ENCODE results near the gene ATP2B3. TPM values are rescaled to one million over a fixed set of nuclear protein-coding genes. Genes with fewer than 3 reads are reported as not detected.

The ATP2B3 gene
- total RNA-seq, 2 donors from 2014 or later, result not detected

GRCh38 chrX:153507484-153508178 is 9.8 kb upstream of the ATP2B3 start:
- intact Hi-C loops (cut with DNase I), result loop anchor here (10.0 kb wide), 1 partner anchor 473 kb away; no protein-coding TSS in a partner anchor

GRCh38 chrX:153509592-153509991 is 7.8 kb upstream of the ATP2B3 start:
- H3K36me3 ChIP-seq (replicated peaks in 1 of 2; ENCODE audit: insufficient read depth in 1 of 2, low read depth in 2 of 2), result no peaks in the 10 kb centered on the region
- 82% methylated on average over 10 of the region's 14 CpGs; no CpG with 5 or more reads in 1 of the 2 donors for WGBS, 2 donors
- no peak overlapping the region for H3K4me3 ChIP-seq
- H3K27ac ChIP-seq, result no peak overlapping the region
- no peaks in the 10 kb centered on the region for H3K9me3 ChIP-seq
- no peaks in the 10 kb centered on the region for H3K4me1 ChIP-seq
- H3K27me3 ChIP-seq, result no peaks in the 10 kb centered on the region
- intact Hi-C loops (cut with DNase I), result loop anchor here (10.0 kb wide), 1 partner anchor 475 kb away; no protein-coding TSS in a partner anchor
- no peak for DNase-seq
- TF ChIP-seq POLR2A (IDR thresholded peaks at IDR 0.05) (no peak), CTCF (IDR thresholded peaks at IDR 0.05) (no peak)
- no peak for ATAC-seq

More at GRCh38 chrX:153507484-153508178, 9.8 kb upstream of the ATP2B3 start:
- ATAC-seq, result peak; percentile 91
- Histone ChIP-seq H3K4me3 (no peak overlapping the region), H3K27me3 (no peaks in the 10 kb centered on the region), H3K27ac (no peak overlapping the region), H3K9me3 (no peaks in the 10 kb centered on the region), H3K4me1 (no peaks in the 10 kb centered on the region), H3K36me3 (replicated peaks in 1 of 2; ENCODE audit: insufficient read depth in 1 of 2, low read depth in 2 of 2) (no peaks in the 10 kb centered on the region)
- DNase-seq, result peak; percentile 78 to 84 (median 82)
- peak; percentile 65 to 92 (median 80) for TF ChIP-seq CTCF (IDR thresholded peaks at IDR 0.05)
- no peak for TF ChIP-seq POLR2A (IDR thresholded peaks at IDR 0.05)
- WGBS, 2 donors, result 20 to 67% methylated on average over 3 to 14 of the region's 19 CpGs

GRCh38 chrX:153510383-153510782 is 7.1 kb upstream of the ATP2B3 start:
- H3K9me3 ChIP-seq, result no peaks in the 10 kb centered on the region
- no peaks in the 10 kb centered on the region for H3K36me3 ChIP-seq (replicated peaks in 1 of 2; ENCODE audit: insufficient read depth in 1 of 2, low read depth in 2 of 2)
- no peak overlapping the region for H3K4me3 ChIP-seq
- ATAC-seq, result no peak
- intact Hi-C loops (cut with DNase I), result no loop called here
- 66 to 70% methylated on average over 6 to 11 of the region's 11 CpGs for WGBS, 2 donors
- DNase-seq, result no peak
- H3K27me3 ChIP-seq, result no peaks in the 10 kb centered on the region
- TF ChIP-seq POLR2A (IDR thresholded peaks at IDR 0.05) (no peak), CTCF (IDR thresholded peaks at IDR 0.05) (no peak)
- no peak overlapping the region for H3K27ac ChIP-seq
- H3K4me1 ChIP-seq, result no peaks in the 10 kb centered on the region

- DNase-seq, result no peak
- Histone ChIP-seq H3K27me3 (no peaks in the 10 kb centered on the region), H3K36me3 (replicated peaks in 1 of 2; ENCODE audit: insufficient read depth in 1 of 2, low read depth in 2 of 2) (no peaks in the 10 kb centered on the region), H3K4me3 (no peak overlapping the region), H3K27ac (no peak overlapping the region), H3K4me1 (no peaks in the 10 kb centered on the region), H3K9me3 (no peaks in the 10 kb centered on the region)
- WGBS, 2 donors, result 75% methylated on average over 8 of the region's 17 CpGs; no CpG with 5 or more reads in 1 of the 2 donors
- ATAC-seq, result no peak
- intact Hi-C loops (cut with DNase I), result no loop called here
- TF ChIP-seq CTCF (IDR thresholded peaks at IDR 0.05), result no peak
- TF ChIP-seq POLR2A (IDR thresholded peaks at IDR 0.05), result no peak
Observed at GRCh38 chrX:153511784-153512500, 5.5 kb upstream of the ATP2B3 start.
